ENCODE results near the gene STAT5B.
"Not testable (repeated sequence)": the region's sequence is repeated elsewhere in the genome, so short reads cannot be mapped to it uniquely, and the experiment has no call there.

The STAT5B gene

GRCh38 chr17:42276359-42276608 is at the start of gene STAT5B:
Gene STAT5B, minus strand, starts transcription at chr17:42276391. Its CDS starts 44,264 bp downstream, at chr17:42232127.
- Mint-ChIP-seq H3K9me3 (no peaks in the 10 kb centered on the region), H3K4me1 (peaks cover 41% of the 10 kb centered on the region), H3K36me3 (no peaks in the 10 kb centered on the region), H3K4me3 (peak within 1 kb of the TSS; percentile 91), H3K27ac (peak within 1 kb of the TSS; percentile 87), H3K27me3 (no peaks in the 10 kb centered on the region)
- DNase-seq (ENCODE audit: low spot score in 2 of 2) (peak; percentile 72 to 78), ATAC-seq (ENCODE audit: low read depth) (peak; percentile 83)

GRCh38 chr17:42325026-42325425 is 48.8 kb upstream of the STAT5B start:
- peaks cover 21% of the 10 kb centered on the region for H3K36me3 Mint-ChIP-seq
- ATAC-seq (ENCODE audit: low read depth) (no peak), DNase-seq (ENCODE audit: low spot score in 2 of 2) (no peak)
- no peaks in the 10 kb centered on the region for H3K27me3 Mint-ChIP-seq
- H3K4me1 Mint-ChIP-seq = peaks cover 9% of the 10 kb centered on the region
- no peak overlapping the region for H3K27ac Mint-ChIP-seq
- H3K4me3 Mint-ChIP-seq = no peak overlapping the region
- no peaks in the 10 kb centered on the region for H3K9me3 Mint-ChIP-seq

GRCh38 chr17:42323268-42323773 is 47.1 kb upstream of the STAT5B start:
- Mint-ChIP-seq H3K4me3 (no peak overlapping the region), H3K36me3 (peaks cover 20% of the 10 kb centered on the region), H3K27me3 (no peaks in the 10 kb centered on the region), H3K27ac (no peak overlapping the region), H3K9me3 (no peaks in the 10 kb centered on the region), H3K4me1 (peaks cover 15% of the 10 kb centered on the region)
- DNase-seq (ENCODE audit: low spot score in 2 of 2) = no peak
- ATAC-seq (ENCODE audit: low read depth) = no peak

- no peaks in the 10 kb centered on the region for H3K9me3 Mint-ChIP-seq
- DNase-seq (ENCODE audit: low spot score in 2 of 2) (peak; percentile 92 to 94), ATAC-seq (ENCODE audit: low read depth) (peak; percentile 99)
- H3K36me3 Mint-ChIP-seq = peaks cover 20% of the 10 kb centered on the region
- no peaks in the 10 kb centered on the region for H3K27me3 Mint-ChIP-seq
- H3K4me3 Mint-ChIP-seq = no peak overlapping the region
- H3K27ac Mint-ChIP-seq = no peak overlapping the region
- H3K4me1 Mint-ChIP-seq = peaks cover 15% of the 10 kb centered on the region
These were observed 46.4 kb upstream of the STAT5B start for GRCh38 chr17:42322382-42323267.

- Mint-ChIP-seq H3K4me1 (peaks cover 19% of the 10 kb centered on the region), H3K9me3 (no peaks in the 10 kb centered on the region)
These were observed 45.4 kb upstream of the STAT5B start for GRCh38 chr17:42321555-42321954.

GRCh38 chr17:42317967-42318366 is 41.8 kb upstream of the STAT5B start:
- not testable (repeated sequence) for DNase-seq (ENCODE audit: low spot score in 2 of 2); H3K4me3 Mint-ChIP-seq; ATAC-seq (ENCODE audit: low read depth); H3K27me3 Mint-ChIP-seq; H3K27ac Mint-ChIP-seq; H3K9me3 Mint-ChIP-seq
- H3K36me3 Mint-ChIP-seq = peaks cover 19% of the 10 kb centered on the region
- H3K4me1 Mint-ChIP-seq = peaks cover 31% of the 10 kb centered on the region

More at GRCh38 chr17:42321555-42321954, 45.4 kb upstream of the STAT5B start:
- ATAC-seq (ENCODE audit: low read depth) (no peak), DNase-seq (ENCODE audit: low spot score in 2 of 2) (no peak)
- Mint-ChIP-seq H3K36me3 (peaks cover 21% of the 10 kb centered on the region), H3K27me3 (no peaks in the 10 kb centered on the region), H3K27ac (peak overlapping the region; percentile 70), H3K4me3 (no peak overlapping the region)

- no peak for DNase-seq (ENCODE audit: low spot score in 2 of 2)
- ATAC-seq (ENCODE audit: low read depth) = no peak
- H3K27ac Mint-ChIP-seq = no peak overlapping the region
These were observed 41.2 kb upstream of the STAT5B start for GRCh38 chr17:42317266-42317845.

GRCh38 chr17:42316755-42317154 is 40.6 kb upstream of the STAT5B start:
- H3K4me1 Mint-ChIP-seq = peaks cover 31% of the 10 kb centered on the region
- no peak overlapping the region for H3K27ac Mint-ChIP-seq
- no peaks in the 10 kb centered on the region for H3K27me3 Mint-ChIP-seq
- peaks cover 14% of the 10 kb centered on the region for H3K36me3 Mint-ChIP-seq
- no peak overlapping the region for H3K4me3 Mint-ChIP-seq
- DNase-seq (ENCODE audit: low spot score in 2 of 2) (no peak), ATAC-seq (ENCODE audit: low read depth) (no peak)
- H3K9me3 Mint-ChIP-seq = no peaks in the 10 kb centered on the region

More at GRCh38 chr17:42317266-42317845, 41.2 kb upstream of the STAT5B start:
- Mint-ChIP-seq H3K9me3 (no peaks in the 10 kb centered on the region), H3K4me1 (peaks cover 28% of the 10 kb centered on the region), H3K27me3 (no peaks in the 10 kb centered on the region), H3K4me3 (no peak overlapping the region), H3K36me3 (peaks cover 19% of the 10 kb centered on the region)

- DNase-seq (ENCODE audit: low spot score in 2 of 2) = peak; percentile 34 to 65
- peaks cover 34% of the 10 kb centered on the region for H3K4me1 Mint-ChIP-seq
- H3K9me3 Mint-ChIP-seq = no peaks in the 10 kb centered on the region
- H3K27me3 Mint-ChIP-seq = no peaks in the 10 kb centered on the region
- peak overlapping the region; percentile 45 for H3K4me3 Mint-ChIP-seq
- peak overlapping the region; percentile 60 for H3K27ac Mint-ChIP-seq
- peaks cover 11% of the 10 kb centered on the region for H3K36me3 Mint-ChIP-seq
- ATAC-seq (ENCODE audit: low read depth) = peak; percentile 87
These were observed 39.4 kb upstream of the STAT5B start for GRCh38 chr17:42315402-42316156.

- Mint-ChIP-seq H3K27me3 (no peaks in the 10 kb centered on the region), H3K36me3 (peaks cover 15% of the 10 kb centered on the region), H3K4me1 (peaks cover 31% of the 10 kb centered on the region), H3K9me3 (no peaks in the 10 kb centered on the region), H3K27ac (no peak overlapping the region), H3K4me3 (no peak overlapping the region)
- ATAC-seq (ENCODE audit: low read depth) (no peak), DNase-seq (ENCODE audit: low spot score in 2 of 2) (no peak)
These were observed 37.8 kb upstream of the STAT5B start for GRCh38 chr17:42313773-42314566.

- H3K27ac Mint-ChIP-seq = no peak overlapping the region
- no peaks in the 10 kb centered on the region for H3K27me3 Mint-ChIP-seq
- DNase-seq (ENCODE audit: low spot score in 2 of 2) (no peak), ATAC-seq (ENCODE audit: low read depth) (no peak)
- H3K4me3 Mint-ChIP-seq = no peak overlapping the region
- peaks cover 31% of the 10 kb centered on the region for H3K4me1 Mint-ChIP-seq
- peaks cover 18% of the 10 kb centered on the region for H3K36me3 Mint-ChIP-seq
- no peaks in the 10 kb centered on the region for H3K9me3 Mint-ChIP-seq
These were observed 37.2 kb upstream of the STAT5B start for GRCh38 chr17:42313389-42313772.

- no peaks in the 10 kb centered on the region for H3K9me3 Mint-ChIP-seq
- peak overlapping the region; percentile 70 for H3K4me3 Mint-ChIP-seq
- H3K27ac Mint-ChIP-seq = no peak overlapping the region
- H3K4me1 Mint-ChIP-seq = peaks cover 31% of the 10 kb centered on the region
- ATAC-seq (ENCODE audit: low read depth) (peak; percentile 60), DNase-seq (ENCODE audit: low spot score in 2 of 2) (peak; percentile 71 to 77)
- no peaks in the 10 kb centered on the region for H3K27me3 Mint-ChIP-seq
- peaks cover 22% of the 10 kb centered on the region for H3K36me3 Mint-ChIP-seq
These were observed 36.3 kb upstream of the STAT5B start for GRCh38 chr17:42312285-42313130.

GRCh38 chr17:42312035-42312284 is 35.8 kb upstream of the STAT5B start:
- Mint-ChIP-seq H3K4me3 (peak overlapping the region; percentile 70), H3K27ac (no peak overlapping the region), H3K9me3 (no peaks in the 10 kb centered on the region), H3K4me1 (peaks cover 28% of the 10 kb centered on the region), H3K36me3 (peaks cover 24% of the 10 kb centered on the region), H3K27me3 (no peaks in the 10 kb centered on the region)
- no peak for DNase-seq (ENCODE audit: low spot score in 2 of 2)
- no peak for ATAC-seq (ENCODE audit: low read depth)
